HG03442 (cell line): Measurements from ENCODE around the gene UBE2QL1.

Source experiments
- ATAC-seq: cut with Tn5 transposase; IDR thresholded peaks from one replicate; pipeline ENCODE4 v1.9.1; 2021; ENCODE audit warnings: mild to moderate bottlenecking, moderate library complexity; ENCODE audit not compliant: unreplicated experiment

UBE2QL1 gene

GRCh38 chr5:6522331-6522730, 73.7 kb downstream of the UBE2QL1 start:
- no peak for ATAC-seq

DNA sequence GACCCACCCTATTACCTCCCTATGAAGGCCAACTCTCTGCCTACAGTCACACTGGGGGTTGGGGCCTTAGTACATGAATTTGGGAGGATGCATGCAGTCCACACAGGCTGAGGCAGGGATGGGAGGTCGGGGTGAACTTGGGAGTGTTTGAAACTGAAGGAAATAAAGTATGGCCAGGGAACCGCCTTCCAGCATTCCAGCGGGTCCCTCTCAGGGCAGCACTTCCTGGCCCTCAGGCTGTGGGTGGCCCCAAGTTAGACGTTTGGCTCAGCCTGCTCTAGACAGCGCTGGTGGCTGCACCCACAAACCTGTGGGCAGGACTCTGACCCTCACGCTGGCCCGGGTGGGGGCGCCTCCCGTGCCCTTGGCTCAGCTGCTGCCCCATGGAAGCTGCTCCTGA, 74.3 kb downstream of the UBE2QL1 start:
- no peak for ATAC-seq

DNA sequence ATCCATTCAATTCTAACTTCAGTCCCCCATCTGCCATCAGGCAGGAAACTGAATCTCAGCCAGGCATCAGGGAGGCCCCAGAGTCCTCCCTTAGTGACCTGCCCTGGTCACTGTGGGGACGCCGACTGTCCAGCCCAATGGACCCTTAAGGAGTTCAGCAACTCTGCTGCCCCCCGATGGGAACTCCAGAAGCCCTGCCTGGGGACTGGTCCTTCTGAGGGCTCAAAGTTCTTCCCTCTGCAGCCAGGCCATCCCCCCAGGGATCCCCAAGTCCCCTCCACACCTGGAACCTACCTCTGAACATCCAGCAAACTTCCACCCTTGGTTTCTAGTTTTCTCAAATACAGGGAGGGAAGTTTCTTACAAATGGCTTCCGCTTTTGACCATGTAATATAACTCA, 76.8 kb downstream of the UBE2QL1 start:
- ATAC-seq, result no peak

- no peak for ATAC-seq
Measured at GRCh38 chr5:6525910-6526309, 77.3 kb downstream of the UBE2QL1 start.

GRCh38 chr5:6527749-6528455, 79.2 kb downstream of the UBE2QL1 start:
- ATAC-seq, result no peak

DNA sequence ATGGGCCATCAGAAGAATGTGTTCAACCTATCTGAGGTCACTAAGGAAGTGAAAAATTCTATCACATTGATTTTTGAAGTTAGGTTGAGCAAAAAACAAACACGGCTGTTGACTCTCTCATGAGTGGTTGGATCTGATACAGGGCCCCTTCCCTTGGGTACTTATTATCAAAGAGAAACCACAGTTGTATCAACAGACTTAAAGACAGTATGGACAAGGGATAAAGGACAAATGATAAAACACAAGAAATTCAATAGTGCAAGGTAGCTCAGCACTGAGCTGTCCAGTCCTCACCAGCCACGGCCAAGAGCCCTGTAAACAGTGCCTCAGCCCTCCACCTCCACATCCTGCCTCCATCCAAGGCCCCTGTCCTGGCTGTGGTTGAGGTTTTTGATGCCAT, 86.9 kb downstream of the UBE2QL1 start:
- no peak for ATAC-seq

GRCh38 chr5:6539060-6539459, 90.4 kb downstream of the UBE2QL1 start:
- no peak for ATAC-seq

DNA sequence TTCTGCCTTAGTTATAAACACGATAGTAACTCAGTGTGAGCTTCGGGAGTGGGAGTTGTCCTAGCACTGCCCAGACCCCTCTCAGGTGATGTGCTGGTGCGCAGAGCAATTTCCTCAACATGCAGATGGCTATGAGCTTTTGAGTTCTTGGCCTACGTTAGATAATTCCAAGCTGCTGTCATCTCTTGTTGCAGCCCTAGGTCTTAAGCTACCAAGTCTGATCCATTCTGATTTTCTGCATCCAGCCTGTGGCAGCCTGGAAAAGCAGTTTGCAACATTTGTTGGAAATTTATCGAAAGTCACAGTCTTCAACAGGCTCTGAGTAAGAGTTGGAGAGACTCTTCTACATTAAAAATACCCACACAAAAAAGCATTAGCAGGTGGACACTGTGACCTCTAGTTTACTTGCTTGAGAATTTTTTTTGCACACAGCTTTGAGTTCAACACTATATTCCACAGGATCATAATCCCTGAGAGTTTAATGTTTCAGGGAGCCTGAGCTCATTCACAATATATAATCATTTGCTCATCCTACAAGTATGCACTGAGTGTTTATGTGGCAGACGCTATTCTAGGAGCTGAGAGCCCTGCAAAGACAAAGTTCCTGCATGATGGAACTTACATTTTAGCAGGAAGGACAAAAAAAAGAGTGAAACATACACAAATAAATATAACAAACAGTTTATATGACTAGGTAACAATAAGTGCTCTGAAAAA, 91.6 kb downstream of the UBE2QL1 start:
- no peak for ATAC-seq

- ATAC-seq, result no peak
Measured at GRCh38 chr5:6541256-6542013, 92.8 kb downstream of the UBE2QL1 start.

DNA sequence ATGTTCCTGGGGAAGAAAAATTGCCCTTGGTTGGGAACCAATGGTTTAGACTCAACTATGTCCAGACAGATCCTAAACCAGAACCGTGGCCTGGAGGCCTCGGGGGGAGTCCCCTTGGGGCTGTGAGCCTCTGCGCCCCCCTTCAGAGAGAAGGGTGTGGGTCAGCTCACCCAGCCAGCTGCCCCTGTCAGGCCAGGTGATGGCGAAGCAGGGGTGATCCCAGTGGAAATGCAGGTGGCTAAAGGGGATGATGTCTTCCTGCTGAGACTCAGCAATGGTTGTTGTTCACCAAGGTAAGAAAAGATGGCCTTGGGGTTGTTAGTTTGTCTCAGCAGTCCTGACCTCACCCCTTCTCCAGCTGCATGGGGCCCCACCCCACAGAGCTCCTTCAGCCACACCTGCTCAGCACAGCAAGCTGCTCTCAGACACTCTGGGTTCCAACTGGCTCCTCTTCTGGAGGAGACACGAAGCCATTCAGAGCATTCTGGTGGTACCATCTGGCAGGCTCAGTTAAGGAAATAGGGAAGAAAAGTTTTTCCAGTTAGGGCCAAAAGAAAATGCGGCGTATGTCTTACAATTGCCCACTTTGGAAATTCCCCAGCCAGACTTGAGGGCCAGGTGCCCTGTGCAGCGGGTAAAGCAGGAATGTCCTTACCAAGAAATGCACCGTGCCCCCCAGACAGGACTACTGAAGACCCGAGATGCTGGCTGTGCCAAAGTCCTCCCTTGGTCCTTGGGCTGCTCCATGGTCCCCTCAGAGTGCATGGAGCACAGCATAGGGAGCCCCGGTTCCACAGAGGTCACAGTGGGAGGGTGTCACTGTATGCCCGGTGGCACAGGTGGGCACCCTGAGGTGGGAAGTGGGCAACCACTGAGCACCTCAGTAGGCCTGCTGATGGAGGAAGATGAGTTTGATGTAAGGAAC, 94.0 kb downstream of the UBE2QL1 start:
- ATAC-seq, result no peak

DNA sequence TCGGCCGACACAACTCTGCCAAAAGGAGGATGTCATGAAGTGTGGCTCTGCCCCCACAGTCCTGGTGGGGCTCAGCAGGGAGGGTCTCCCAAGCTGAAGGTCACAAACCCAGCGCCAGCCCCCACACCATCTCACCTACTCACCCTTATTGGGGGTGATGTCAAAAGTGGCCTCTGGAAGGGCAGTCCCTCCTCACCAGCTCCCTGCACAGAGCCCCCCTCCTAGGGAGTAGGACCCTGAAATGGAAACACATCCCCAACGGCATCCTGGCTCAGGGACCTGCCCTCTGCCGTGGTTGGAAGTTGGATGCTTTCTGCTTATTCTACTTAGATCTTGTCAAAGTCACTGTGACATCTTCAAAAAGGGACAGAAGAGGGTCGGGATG, 94.7 kb downstream of the UBE2QL1 start:
- ATAC-seq, result no peak

- ATAC-seq, result no peak
Measured at GRCh38 chr5:6543830-6544560, 95.3 kb downstream of the UBE2QL1 start.
